T-cell (primary cell): ENCODE results near the gene MLLT3. TPM values are rescaled to one million over a fixed set of nuclear protein-coding genes. Genes with fewer than 3 reads are reported as not detected.

ENCODE experiments used
- ATAC-seq, 4 experiments: fragments of 200-7000 bp in 3 of 4; fragments of 150-1000 bp in 1 of 4; cut with Tn5 transposase; replicated peaks in 1 of 4; 1 replicate in 3 of 4; 2 replicates in 1 of 4; pipeline ENCODE4 v1.10.0; 2021; ENCODE audit warnings: moderate library complexity in 3 of 4, mild to moderate bottlenecking in 2 of 4, moderate number of reproducible peaks in 1 of 4
- CTCF ChIA-PET, 2 donors: fragments of 300-600 bp; sonication (Branson Sonifier 250); formaldehyde crosslinking; loops; one replicate each; lab custom pipeline; 2022; ENCODE audit warnings: antibody characterized with exemption in 2 of 2; lab: Charles Lee
- POLR2A ChIA-PET, 2 donors: fragments of 300-600 bp; sonication (Branson Sonifier 250); formaldehyde crosslinking; loops; one replicate each; lab custom pipeline; 2022; ENCODE audit warnings: antibody characterized with exemption in 2 of 2; lab: Charles Lee
- DNase-seq, 35 experiments: peaks; one replicate each; pipeline versions ENCODE4 v3.0.0 to v3.0.0-alpha.2; 2013 to 2023
- H3K27ac ChIP-seq: one replicate; pipeline ENCODE4 v1.5.1; 2013; ENCODE audit warnings: low read length
- H3K27me3 ChIP-seq, 2 experiments: replicated peaks in 1 of 2; 1 replicate in 1 of 2; 2 replicates in 1 of 2; pipeline versions ENCODE4 v1.6.1 to v1.7.0; 2013; ENCODE audit warnings: low read length in 1 of 2, mixed read lengths in 1 of 2; ENCODE audit not compliant: control insufficient read depth in 2 of 2, insufficient read depth in 2 of 2; ENCODE audit errors: extremely low read depth in 1 of 2
- H3K36me3 ChIP-seq, 2 donors: 1 replicate in 1 of 2; 2 replicates in 1 of 2; pipeline versions ENCODE4 v1.6.1 to v1.7.0; 2013; ENCODE audit warnings: low read length in 1 of 2; ENCODE audit not compliant: control insufficient read depth in 2 of 2, insufficient read depth in 1 of 2; ENCODE audit errors: extremely low read depth in 1 of 2
- H3K4me1 ChIP-seq, 2 experiments: 1 replicate in 1 of 2; 2 replicates in 1 of 2; pipeline versions ENCODE4 v1.6.1 to v1.7.0; 2013; ENCODE audit warnings: low read length in 2 of 2, mixed read lengths in 1 of 2; ENCODE audit not compliant: insufficient read depth in 2 of 2, control insufficient read depth in 1 of 2; ENCODE audit errors: extremely low read depth in 1 of 2
- H3K4me3 ChIP-seq, 2 donors: 1 replicate in 1 of 2; 2 replicates in 1 of 2; pipeline versions ENCODE4 v1.5.1 to v1.7.0; 2013; ENCODE audit warnings: mild to moderate bottlenecking in 2 of 2, low read length in 1 of 2, moderate library complexity in 1 of 2; ENCODE audit not compliant: control insufficient read depth in 1 of 2; ENCODE audit errors: extremely low read depth in 1 of 2
- H3K9me3 ChIP-seq: 2 replicates; pipeline ENCODE4 v1.7.0; 2013
- H3K27ac Mint-ChIP-seq, 2 donors: one replicate each; pipeline ENCODE4 v1.8.0; 2020 to 2021; ENCODE audit warnings: mild to moderate bottlenecking in 2 of 2, mixed read lengths in 2 of 2
- H3K27me3 Mint-ChIP-seq, 2 donors: one replicate each; pipeline ENCODE4 v1.8.0; 2021 to 2022; ENCODE audit warnings: mixed read lengths in 2 of 2
- H3K36me3 Mint-ChIP-seq: one replicate; pipeline ENCODE4 v1.8.0; 2021; ENCODE audit warnings: mixed read lengths
- H3K4me1 Mint-ChIP-seq, 3 donors: one replicate each; pipeline ENCODE4 v1.8.0; 2020 to 2022; ENCODE audit warnings: mixed read lengths in 3 of 3, mild to moderate bottlenecking in 1 of 3
- H3K4me3 Mint-ChIP-seq, 3 donors: one replicate each; pipeline ENCODE4 v1.8.0; 2020 to 2022; ENCODE audit warnings: mild to moderate bottlenecking in 3 of 3, mixed read lengths in 3 of 3, moderate library complexity in 3 of 3
- H3K9me3 Mint-ChIP-seq, 3 donors: one replicate each; pipeline ENCODE4 v1.8.0; 2020 to 2022; ENCODE audit warnings: mixed read lengths in 3 of 3
- WGBS: methylation state at CpG from one replicate; pipeline ENCODE4 v1.1.5; 2013; ENCODE audit warnings: missing lambda C conversion rate; ENCODE audit not compliant: insufficient coverage; 5-methylcytosine and 5-hydroxymethylcytosine counted together
- total RNA-seq, 35 experiments: library from RNA in 6 of 35; stranded (reverse) in 6 of 35; fragments of 120-200 nt in 1 of 35; gene quantifications; one replicate each; pipeline versions ENCODE4 v1.2.1 to v1.2.4 and lab custom pipeline; 2013 to 2026

MLLT3 gene
- total RNA-seq, 5 donors from 2014 or later (not counting 1 experiment from before 2014, with no cell fraction given) = 51.8 to 96.6 (median 58.9) TPM

- no peak for DNase-seq
- H3K36me3 ChIP-seq = peaks cover 3 to 32% of the 10 kb centered on the region in 2 donors
- peak in 2 of 4 experiments; percentile 31 to 33 for ATAC-seq
- Mint-ChIP-seq H3K4me3 (peak overlapping the region in 1 of 3 donors; percentile 50), H3K27ac (peak overlapping the region; percentile 64 to 78), H3K4me1 (peaks cover 61 to 68% (median 65%) of the 10 kb centered on the region in 3 donors), H3K36me3 (peaks cover 39% of the 10 kb centered on the region), H3K9me3 (no peaks in the 10 kb centered on the region), H3K27me3 (no peaks in the 10 kb centered on the region)
- H3K4me3 ChIP-seq = no peak overlapping the region
- H3K27ac ChIP-seq = no peak overlapping the region
- peaks cover 8 to 25% of the 10 kb centered on the region in 2 experiments for H3K4me1 ChIP-seq
- no CpG with 5 or more reads among the region's 5 CpGs for WGBS
- CTCF ChIA-PET = interaction anchor here (0.5 to 2.3 kb wide), 5 partner anchors 282 to 583 kb away, joined by 3 to 12 read pairs (median 4); no protein-coding TSS in a partner anchor
- POLR2A ChIA-PET = interaction anchor here (0.6 to 0.7 kb wide), 3 partner anchors 13 to 633 kb away, joined by 3 to 10 read pairs (median 8); no protein-coding TSS in a partner anchor
- no peaks in the 10 kb centered on the region for H3K9me3 ChIP-seq
- no peaks in the 10 kb centered on the region for H3K27me3 ChIP-seq
Observed at GRCh38 chr9:20358207-20358606, 264.1 kb downstream of the MLLT3 start.

- Mint-ChIP-seq H3K36me3 (peaks cover 41% of the 10 kb centered on the region), H3K4me3 (peak overlapping the region in 1 of 3 donors; percentile 50), H3K27ac (peak overlapping the region; percentile 78 to 79), H3K9me3 (no peaks in the 10 kb centered on the region), H3K4me1 (peaks cover 52 to 62% (median 57%) of the 10 kb centered on the region in 3 donors), H3K27me3 (no peaks in the 10 kb centered on the region)
- no CpG with 5 or more reads among the region's 2 CpGs for WGBS
- ChIA-PET CTCF (interaction anchor here (0.5 to 2.3 kb wide), 5 partner anchors 267 to 584 kb away, joined by 3 to 12 read pairs (median 4); no protein-coding TSS in a partner anchor), POLR2A (no interaction called here)
- Histone ChIP-seq H3K36me3 (peaks cover 3 to 30% of the 10 kb centered on the region in 2 donors), H3K4me3 (no peak overlapping the region), H3K4me1 (peaks cover 7 to 19% of the 10 kb centered on the region in 2 experiments), H3K27me3 (no peaks in the 10 kb centered on the region), H3K27ac (no peak overlapping the region), H3K9me3 (no peaks in the 10 kb centered on the region)
- no peak for ATAC-seq
- DNase-seq = no peak
Observed at GRCh38 chr9:20357037-20357432, 265.3 kb downstream of the MLLT3 start.

- no peaks in the 10 kb centered on the region for H3K9me3 Mint-ChIP-seq
- ChIA-PET CTCF (interaction anchor here (0.5 to 2.3 kb wide), 5 partner anchors 268 to 585 kb away, joined by 3 to 12 read pairs (median 4); no protein-coding TSS in a partner anchor), POLR2A (no interaction called here)
- peaks cover 39% of the 10 kb centered on the region for H3K36me3 Mint-ChIP-seq
- H3K4me3 Mint-ChIP-seq = peak overlapping the region in 1 of 3 donors; percentile 50
- H3K4me1 ChIP-seq = peaks cover 5 to 14% of the 10 kb centered on the region in 2 experiments
- no peaks in the 10 kb centered on the region for H3K9me3 ChIP-seq
- peak overlapping the region; percentile 78 to 79 for H3K27ac Mint-ChIP-seq
- H3K27ac ChIP-seq = no peak overlapping the region
- H3K4me3 ChIP-seq = no peak overlapping the region
- DNase-seq (peak in 34 of 35 experiments; percentile 14 to 73 (median 48)), ATAC-seq (peak; percentile 65 to 80 (median 67))
- H3K27me3 ChIP-seq = no peaks in the 10 kb centered on the region
- 67% methylated on average over 4 of the region's 10 CpGs for WGBS
- no peaks in the 10 kb centered on the region for H3K27me3 Mint-ChIP-seq
- H3K36me3 ChIP-seq = peaks cover 3 to 35% of the 10 kb centered on the region in 2 donors
- peaks cover 47 to 57% (median 51%) of the 10 kb centered on the region in 3 donors for H3K4me1 Mint-ChIP-seq
Observed at GRCh38 chr9:20356403-20357036, 265.8 kb downstream of the MLLT3 start.

- H3K4me1 ChIP-seq = peaks cover 5 to 6% of the 10 kb centered on the region in 2 experiments
- Mint-ChIP-seq H3K27me3 (no peaks in the 10 kb centered on the region), H3K36me3 (peaks cover 44% of the 10 kb centered on the region), H3K4me1 (peaks cover 33 to 42% (median 37%) of the 10 kb centered on the region in 3 donors), H3K27ac (no peak overlapping the region), H3K9me3 (no peaks in the 10 kb centered on the region), H3K4me3 (no peak overlapping the region)
- no peaks in the 10 kb centered on the region for H3K27me3 ChIP-seq
- DNase-seq = no peak
- no peak overlapping the region for H3K4me3 ChIP-seq
- peaks cover 3 to 37% of the 10 kb centered on the region in 2 donors for H3K36me3 ChIP-seq
- no peak for ATAC-seq
- WGBS = no CpG with 5 or more reads among the region's 2 CpGs
- ChIA-PET CTCF (interaction anchor here (0.5 to 2.1 kb wide), 10 partner anchors 21 to 757 kb away, joined by 3 to 12 read pairs (median 4); no protein-coding TSS in a partner anchor), POLR2A (interaction anchor here (0.5 to 0.7 kb wide), 7 partner anchors 23 to 615 kb away, joined by 3 to 10 read pairs (median 4); no protein-coding TSS in a partner anchor)
- H3K9me3 ChIP-seq = no peaks in the 10 kb centered on the region
- H3K27ac ChIP-seq = no peak overlapping the region
Observed at GRCh38 chr9:20355022-20355421, 267.3 kb downstream of the MLLT3 start.

GRCh38 chr9:20353931-20354652, 268.2 kb downstream of the MLLT3 start:
- WGBS = 100% methylated on average over 2 of the region's 5 CpGs
- H3K4me1 ChIP-seq = peaks cover 5 to 6% of the 10 kb centered on the region in 2 experiments
- Mint-ChIP-seq H3K27me3 (no peaks in the 10 kb centered on the region), H3K36me3 (peaks cover 50% of the 10 kb centered on the region), H3K4me3 (no peak overlapping the region), H3K27ac (peak overlapping the region; percentile 20 to 53), H3K4me1 (peaks cover 31 to 34% (median 32%) of the 10 kb centered on the region in 3 donors), H3K9me3 (no peaks in the 10 kb centered on the region)
- H3K36me3 ChIP-seq = peaks cover 3 to 41% of the 10 kb centered on the region in 2 donors
- H3K27ac ChIP-seq = no peak overlapping the region
- H3K4me3 ChIP-seq = no peak overlapping the region
- POLR2A ChIA-PET = interaction anchor here in 1 of 2 donors (0.7 kb wide), 1 partner anchor 428 kb away, joined by 6 read pairs; no protein-coding TSS in a partner anchor
- DNase-seq (no peak), ATAC-seq (no peak)
- CTCF ChIA-PET = interaction anchor here (0.5 to 2.1 kb wide), 5 partner anchors 28 to 901 kb away, joined by 3 to 12 read pairs (median 4); no protein-coding TSS in a partner anchor
- no peaks in the 10 kb centered on the region for H3K27me3 ChIP-seq
- H3K9me3 ChIP-seq = no peaks in the 10 kb centered on the region

- H3K27me3 Mint-ChIP-seq = no peaks in the 10 kb centered on the region
- Histone ChIP-seq H3K36me3 (peaks cover 3 to 41% of the 10 kb centered on the region in 2 donors), H3K9me3 (no peaks in the 10 kb centered on the region), H3K27me3 (no peaks in the 10 kb centered on the region), H3K27ac (no peak overlapping the region), H3K4me3 (no peak overlapping the region), H3K4me1 (peaks cover 5 to 6% of the 10 kb centered on the region in 2 experiments)
- ChIA-PET CTCF (interaction anchor here (0.5 to 0.9 kb wide), 2 partner anchors 32 to 900 kb away, joined by 3 to 4 read pairs; no protein-coding TSS in a partner anchor), POLR2A (no interaction called here)
- no peak overlapping the region for H3K4me3 Mint-ChIP-seq
- H3K9me3 Mint-ChIP-seq = no peaks in the 10 kb centered on the region
- H3K36me3 Mint-ChIP-seq = peaks cover 49% of the 10 kb centered on the region
- H3K27ac Mint-ChIP-seq = peak overlapping the region in 1 of 2 donors; percentile 53
- no peak for ATAC-seq
- no peak for DNase-seq
- WGBS = no CpG with 5 or more reads among the region's 1 CpG
- H3K4me1 Mint-ChIP-seq = peaks cover 27 to 28% (median 28%) of the 10 kb centered on the region in 3 donors
Observed at GRCh38 chr9:20353524-20353923, 268.8 kb downstream of the MLLT3 start.
